ENCODE results near the gene C11orf98. TPM values are rescaled to one million over a fixed set of nuclear protein-coding genes. Genes with fewer than 3 reads are reported as not detected.
A peak's percentile ranks its signal among the peaks of the same experiment; 100 is the strongest.

Gene C11orf98
- total and polyA plus RNA-seq, 4 donors: 19.0 to 140 (median 94.7) TPM

- DNase-seq: no peak
- 74 to 82% methylated on average over 8 of the region's 8 CpGs for WGBS, 2 donors
Measured at GRCh38 chr11:62614275-62614674, 50.7 kb downstream of the C11orf98 start.

GRCh38 chr11:62613291-62613778 lies 51.7 kb downstream of the C11orf98 start:
- Histone ChIP-seq H3K4me1 (ENCODE audit: control insufficient read depth in 5 of 5, insufficient read depth in 5 of 5, low read length in 5 of 5) (peaks cover 0 to 15% (median 6%) of the 10 kb centered on the region in 5 donors), H3K36me3 (ENCODE audit: control insufficient read depth in 4 of 4, insufficient read depth in 4 of 4, low read length in 4 of 4) (peaks cover 0 to 20% (median 8%) of the 10 kb centered on the region in 4 donors), H3K4me3 (no peak overlapping the region), H3K9ac (ENCODE audit: insufficient read depth in 1 of 2, low read length in 2 of 2) (no peak overlapping the region), H3K9me3 (ENCODE audit: control insufficient read depth in 4 of 4, insufficient read depth in 3 of 4, low read length in 3 of 4) (no peaks in the 10 kb centered on the region), H3K27me3 (ENCODE audit: control insufficient read depth in 3 of 3, insufficient read depth in 3 of 3, low read length in 2 of 3) (no peaks in the 10 kb centered on the region), H3K27ac (ENCODE audit: low read depth in 1 of 2, low read length in 1 of 2) (peak overlapping the region; percentile 89 to 90)
- ATAC-seq (ENCODE audit: insufficient read depth, low FRiP score): no peak
- peak in 2 of 3 donors; percentile 20 to 25 for DNase-seq
- TF ChIP-seq, protein P1, sequence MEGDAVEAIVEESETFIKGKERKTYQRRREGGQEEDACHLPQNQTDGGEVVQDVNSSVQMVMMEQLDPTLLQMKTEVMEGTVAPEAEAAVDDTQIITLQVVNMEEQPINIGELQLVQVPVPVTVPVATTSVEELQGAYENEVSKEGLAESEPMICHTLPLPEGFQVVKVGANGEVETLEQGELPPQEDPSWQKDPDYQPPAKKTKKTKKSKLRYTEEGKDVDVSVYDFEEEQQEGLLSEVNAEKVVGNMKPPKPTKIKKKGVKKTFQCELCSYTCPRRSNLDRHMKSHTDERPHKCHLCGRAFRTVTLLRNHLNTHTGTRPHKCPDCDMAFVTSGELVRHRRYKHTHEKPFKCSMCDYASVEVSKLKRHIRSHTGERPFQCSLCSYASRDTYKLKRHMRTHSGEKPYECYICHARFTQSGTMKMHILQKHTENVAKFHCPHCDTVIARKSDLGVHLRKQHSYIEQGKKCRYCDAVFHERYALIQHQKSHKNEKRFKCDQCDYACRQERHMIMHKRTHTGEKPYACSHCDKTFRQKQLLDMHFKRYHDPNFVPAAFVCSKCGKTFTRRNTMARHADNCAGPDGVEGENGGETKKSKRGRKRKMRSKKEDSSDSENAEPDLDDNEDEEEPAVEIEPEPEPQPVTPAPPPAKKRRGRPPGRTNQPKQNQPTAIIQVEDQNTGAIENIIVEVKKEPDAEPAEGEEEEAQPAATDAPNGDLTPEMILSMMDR (IDR thresholded peaks at IDR 0.05; ENCODE audit: control extremely low read depth, extremely low read depth): no peak
- 59 to 71% methylated on average over 15 of the region's 15 CpGs for WGBS, 2 donors

More at GRCh38 chr11:62614275-62614674, 50.7 kb downstream of the C11orf98 start:
- TF ChIP-seq, protein P1 (IDR thresholded peaks at IDR 0.05; ENCODE audit: control extremely low read depth, extremely low read depth): no peak
- H3K9ac ChIP-seq (ENCODE audit: insufficient read depth in 1 of 2, low read length in 2 of 2): no peak overlapping the region
- ATAC-seq (ENCODE audit: insufficient read depth, low FRiP score): no peak
- peaks cover 0 to 15% (median 6%) of the 10 kb centered on the region in 5 donors for H3K4me1 ChIP-seq (ENCODE audit: control insufficient read depth in 5 of 5, insufficient read depth in 5 of 5, low read length in 5 of 5)
- peak overlapping the region in 1 of 2 donors; percentile 13 for H3K27ac ChIP-seq (ENCODE audit: low read depth in 1 of 2, low read length in 1 of 2)
- no peaks in the 10 kb centered on the region for H3K27me3 ChIP-seq (ENCODE audit: control insufficient read depth in 3 of 3, insufficient read depth in 3 of 3, low read length in 2 of 3)
- H3K36me3 ChIP-seq (ENCODE audit: control insufficient read depth in 4 of 4, insufficient read depth in 4 of 4, low read length in 4 of 4): peaks cover 0 to 15% (median 8%) of the 10 kb centered on the region in 4 donors
- H3K9me3 ChIP-seq (ENCODE audit: control insufficient read depth in 4 of 4, insufficient read depth in 3 of 4, low read length in 3 of 4): no peaks in the 10 kb centered on the region
- no peak overlapping the region for H3K4me3 ChIP-seq

Small RNA genes lying within 50 kb of the gene (small RNA-seq; reads per million reads assigned to genes)
- not detected for gene SNORA57 (ENCODE audit: low replicate concordance)

Other genes starting within 250 kb of the C11orf98 start
- 1,000 to 10,000 TPM in 1 of 2 donors, 10 to 100 TPM in 1; 16.0 to 5,001 TPM for gene SCGB1A1, start 246.2 kb downstream of the C11orf98 start, total RNA-seq
- gene SCGB1A1, start 246.2 kb downstream of the C11orf98 start, polyA plus RNA-seq: 1,000 to 10,000 TPM; 2,989 to 6,099 TPM
- gene AHNAK, start 118.4 kb downstream of the C11orf98 start, total RNA-seq: 100 to 1,000 TPM; 396 to 707 TPM
- 10 to 100 TPM; 66.5 to 79.9 TPM for gene AHNAK, start 118.4 kb downstream of the C11orf98 start, polyA plus RNA-seq
- 1,000 to 10,000 TPM in 1 of 2 donors, 100 to 1,000 TPM in 1; 941 to 1,160 TPM for gene EEF1G, start 91.3 kb downstream of the C11orf98 start, total RNA-seq
- gene EEF1G, start 91.3 kb downstream of the C11orf98 start, polyA plus RNA-seq: 1,000 to 10,000 TPM; 1,043 to 1,130 TPM
- gene TUT1, start 73.7 kb downstream of the C11orf98 start, total RNA-seq: 10 to 100 TPM; 10.8 to 19.4 TPM
- gene TUT1, start 73.7 kb downstream of the C11orf98 start, polyA plus RNA-seq: 10 to 100 TPM; 15.2 to 21.9 TPM
- 10 to 100 TPM; 53.7 to 74.4 TPM for gene MTA2, start 63.3 kb downstream of the C11orf98 start, total RNA-seq
- gene MTA2, start 63.3 kb downstream of the C11orf98 start, polyA plus RNA-seq: 10 to 100 TPM; 57.0 to 62.2 TPM
- gene EML3, start 52.4 kb downstream of the C11orf98 start, total RNA-seq: 10 to 100 TPM; 29.1 to 95.4 TPM
- gene EML3, start 52.4 kb downstream of the C11orf98 start, polyA plus RNA-seq: 10 to 100 TPM; 59.5 to 66.4 TPM
- gene ROM1, start 52.0 kb downstream of the C11orf98 start, total RNA-seq: 1 to 10 TPM; 3.5 to 9.6 TPM
- gene ROM1, start 52.0 kb downstream of the C11orf98 start, polyA plus RNA-seq: 10 to 100 TPM in 1 of 2 donors, 1 to 10 TPM in 1; 9.3 to 17.9 TPM
- 10 to 100 TPM; 14.6 to 48.7 TPM for gene B3GAT3, start 43.2 kb downstream of the C11orf98 start, total RNA-seq
- gene B3GAT3, start 43.2 kb downstream of the C11orf98 start, polyA plus RNA-seq: 10 to 100 TPM; 50.3 to 58.0 TPM
- gene GANAB, start 18.6 kb downstream of the C11orf98 start, total RNA-seq: 100 to 1,000 TPM; 181 to 266 TPM
- 100 to 1,000 TPM; 104 to 155 TPM for gene GANAB, start 18.6 kb downstream of the C11orf98 start, polyA plus RNA-seq
- 10 to 100 TPM; 15.5 to 22.7 TPM for gene INTS5, start 11.9 kb downstream of the C11orf98 start, total RNA-seq
- gene INTS5, start 11.9 kb downstream of the C11orf98 start, polyA plus RNA-seq: 10 to 100 TPM in 1 of 2 donors, 1 to 10 TPM in 1; 8.5 to 17.4 TPM
- gene CSKMT, start 102 bp upstream of the C11orf98 start, total RNA-seq: 10 to 100 TPM in 1 of 2 donors, 1 to 10 TPM in 1; 5.3 to 19.8 TPM
- gene CSKMT, start 102 bp upstream of the C11orf98 start, polyA plus RNA-seq: 10 to 100 TPM; 11.0 to 37.1 TPM
- gene UQCC3, start 6.5 kb upstream of the C11orf98 start, total RNA-seq: 10 to 100 TPM in 1 of 2 donors, 1 to 10 TPM in 1; 8.6 to 10.4 TPM
- 10 to 100 TPM in 1 of 2 donors, 1 to 10 TPM in 1; 8.7 to 20.1 TPM for gene UQCC3, start 6.5 kb upstream of the C11orf98 start, polyA plus RNA-seq
- 1 to 10 TPM; 4.4 to 8.9 TPM for gene LBHD1, start 7.1 kb upstream of the C11orf98 start, total RNA-seq
- gene LBHD1, start 7.1 kb upstream of the C11orf98 start, polyA plus RNA-seq: 1 to 10 TPM; 4.4 to 5.7 TPM
- gene UBXN1, start 13.9 kb upstream of the C11orf98 start, total RNA-seq: 10 to 100 TPM; 54.8 to 80.2 TPM
- gene UBXN1, start 13.9 kb upstream of the C11orf98 start, polyA plus RNA-seq: 100 to 1,000 TPM; 149 to 168 TPM
- 1 to 10 TPM in 1 of 2 donors, under 1 TPM in 1; 0.57 to 2.6 TPM for gene LRRN4CL, start 24.3 kb upstream of the C11orf98 start, total RNA-seq
- 1 to 10 TPM in 1 of 2 donors, under 1 TPM in 1; 0.46 to 1.9 TPM for gene LRRN4CL, start 24.3 kb upstream of the C11orf98 start, polyA plus RNA-seq
- 100 to 1,000 TPM in 1 of 2 donors, 10 to 100 TPM in 1; 30.7 to 120 TPM for gene BSCL2, start 42.2 kb upstream of the C11orf98 start, total RNA-seq
- 100 to 1,000 TPM in 1 of 2 donors, 10 to 100 TPM in 1; 65.7 to 190 TPM for gene BSCL2, start 42.2 kb upstream of the C11orf98 start, polyA plus RNA-seq
- under 1 TPM in 1 of 2 donors, not detected in 1; 0.40 TPM for gene GNG3, start 42.5 kb upstream of the C11orf98 start, total RNA-seq
- under 1 TPM; 0.05 to 0.26 TPM for gene GNG3, start 42.5 kb upstream of the C11orf98 start, polyA plus RNA-seq
- gene HNRNPUL2, start 62.2 kb upstream of the C11orf98 start, total RNA-seq: 10 to 100 TPM; 41.4 to 53.1 TPM
- gene HNRNPUL2, start 62.2 kb upstream of the C11orf98 start, polyA plus RNA-seq: 10 to 100 TPM; 25.6 to 29.5 TPM
- 10 to 100 TPM; 27.7 to 33.8 TPM for gene TTC9C, start 63.3 kb upstream of the C11orf98 start, total RNA-seq
- 10 to 100 TPM; 22.6 to 55.5 TPM for gene TTC9C, start 63.3 kb upstream of the C11orf98 start, polyA plus RNA-seq
- gene ZBTB3, start 89.0 kb upstream of the C11orf98 start, total RNA-seq: 10 to 100 TPM in 1 of 2 donors, 1 to 10 TPM in 1; 8.9 to 12.9 TPM
- gene ZBTB3, start 89.0 kb upstream of the C11orf98 start, polyA plus RNA-seq: 1 to 10 TPM; 2.1 to 5.8 TPM
- gene POLR2G, start 96.4 kb upstream of the C11orf98 start, total RNA-seq: 10 to 100 TPM; 52.0 to 72.9 TPM
- 100 to 1,000 TPM; 141 to 148 TPM for gene POLR2G, start 96.4 kb upstream of the C11orf98 start, polyA plus RNA-seq
- gene TAF6L, start 106.2 kb upstream of the C11orf98 start, total RNA-seq: 10 to 100 TPM; 22.6 to 27.8 TPM
- gene TAF6L, start 106.2 kb upstream of the C11orf98 start, polyA plus RNA-seq: 10 to 100 TPM; 18.7 to 32.7 TPM
- gene TMEM179B, start 122.2 kb upstream of the C11orf98 start, total RNA-seq: 10 to 100 TPM; 40.0 to 61.0 TPM
- gene TMEM179B, start 122.2 kb upstream of the C11orf98 start, polyA plus RNA-seq: 10 to 100 TPM; 68.8 to 87.6 TPM
- 10 to 100 TPM in 1 of 2 donors, 1 to 10 TPM in 1; 9.7 to 15.6 TPM for gene TMEM223, start 126.8 kb upstream of the C11orf98 start, total RNA-seq
- 10 to 100 TPM; 21.9 to 38.6 TPM for gene TMEM223, start 126.8 kb upstream of the C11orf98 start, polyA plus RNA-seq
- 10 to 100 TPM; 62.6 to 89.4 TPM for gene NXF1, start 140.2 kb upstream of the C11orf98 start, total RNA-seq
- 10 to 100 TPM; 68.4 to 82.5 TPM for gene NXF1, start 140.2 kb upstream of the C11orf98 start, polyA plus RNA-seq
- gene STX5, start 166.8 kb upstream of the C11orf98 start, total RNA-seq: 10 to 100 TPM; 38.7 to 47.6 TPM
- 10 to 100 TPM; 19.8 to 36.6 TPM for gene STX5, start 166.8 kb upstream of the C11orf98 start, polyA plus RNA-seq
- not detected for gene TEX54, start 167.6 kb upstream of the C11orf98 start, total RNA-seq
- gene TEX54, start 167.6 kb upstream of the C11orf98 start, polyA plus RNA-seq: not detected
- 10 to 100 TPM; 26.2 to 41.4 TPM for gene WDR74, start 174.4 kb upstream of the C11orf98 start, total RNA-seq
- gene WDR74, start 174.4 kb upstream of the C11orf98 start, polyA plus RNA-seq: 10 to 100 TPM; 42.5 to 64.1 TPM
- 100 to 1,000 TPM; 151 to 249 TPM for gene SLC3A2, start 215.7 kb upstream of the C11orf98 start, total RNA-seq
- gene SLC3A2, start 215.7 kb upstream of the C11orf98 start, polyA plus RNA-seq: 100 to 1,000 TPM; 173 to 265 TPM